ENCODE data around the gene RASL12.

DNA sequence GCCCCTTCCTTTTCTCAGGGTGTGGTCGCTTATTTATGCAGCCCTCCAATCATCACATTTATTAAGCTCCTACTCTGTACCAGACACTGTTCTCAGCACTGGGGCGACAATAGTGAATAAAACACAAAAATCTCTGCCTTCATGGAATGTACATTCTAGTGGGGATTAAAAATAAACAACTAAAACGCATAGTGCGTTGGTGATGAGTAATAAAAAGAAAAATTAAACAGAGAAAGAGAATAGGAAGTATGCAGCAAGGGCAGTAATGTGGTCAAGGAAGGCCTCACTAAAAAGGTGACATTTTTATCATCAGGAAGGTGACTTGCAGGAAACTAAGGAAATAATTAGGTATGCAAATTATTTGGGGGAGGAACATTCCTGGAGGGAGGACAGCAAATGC is 17.5 kb downstream of the RASL12 start:
- TF ChIP-seq, protein P1, sequence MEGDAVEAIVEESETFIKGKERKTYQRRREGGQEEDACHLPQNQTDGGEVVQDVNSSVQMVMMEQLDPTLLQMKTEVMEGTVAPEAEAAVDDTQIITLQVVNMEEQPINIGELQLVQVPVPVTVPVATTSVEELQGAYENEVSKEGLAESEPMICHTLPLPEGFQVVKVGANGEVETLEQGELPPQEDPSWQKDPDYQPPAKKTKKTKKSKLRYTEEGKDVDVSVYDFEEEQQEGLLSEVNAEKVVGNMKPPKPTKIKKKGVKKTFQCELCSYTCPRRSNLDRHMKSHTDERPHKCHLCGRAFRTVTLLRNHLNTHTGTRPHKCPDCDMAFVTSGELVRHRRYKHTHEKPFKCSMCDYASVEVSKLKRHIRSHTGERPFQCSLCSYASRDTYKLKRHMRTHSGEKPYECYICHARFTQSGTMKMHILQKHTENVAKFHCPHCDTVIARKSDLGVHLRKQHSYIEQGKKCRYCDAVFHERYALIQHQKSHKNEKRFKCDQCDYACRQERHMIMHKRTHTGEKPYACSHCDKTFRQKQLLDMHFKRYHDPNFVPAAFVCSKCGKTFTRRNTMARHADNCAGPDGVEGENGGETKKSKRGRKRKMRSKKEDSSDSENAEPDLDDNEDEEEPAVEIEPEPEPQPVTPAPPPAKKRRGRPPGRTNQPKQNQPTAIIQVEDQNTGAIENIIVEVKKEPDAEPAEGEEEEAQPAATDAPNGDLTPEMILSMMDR (IDR thresholded peaks at IDR 0.05), result no peak
- no peak for TF ChIP-seq EZH2phosphoT487 (IDR thresholded peaks at IDR 0.05)
